ENCODE data around the gene PRKACA.

The PRKACA gene

GRCh38 chr19:14161305-14161704 lies 43.7 kb upstream of the PRKACA start:
- peaks cover 72% of the 10 kb centered on the region for H3K36me3 ChIP-seq (ENCODE audit: insufficient read depth, insufficient read length, low read length)
- H3K4me1 ChIP-seq (ENCODE audit: insufficient read depth, insufficient read length) = peaks cover 31% of the 10 kb centered on the region
- no peak for DNase-seq (ENCODE audit: low read depth, low spot score)

GRCh38 chr19:14160017-14160703 lies 42.6 kb upstream of the PRKACA start:
- Histone ChIP-seq H3K9ac (ENCODE audit: insufficient read length, low read depth) (no peak overlapping the region), H3K4me3 (ENCODE audit: insufficient read length, low read depth) (no peak overlapping the region), H3K27me3 (ENCODE audit: insufficient read depth, insufficient read length) (no peaks in the 10 kb centered on the region), H3K4me1 (ENCODE audit: insufficient read depth, insufficient read length) (peaks cover 29% of the 10 kb centered on the region), H3K36me3 (ENCODE audit: insufficient read depth, insufficient read length, low read length) (peaks cover 80% of the 10 kb centered on the region), H3K9me3 (ENCODE audit: insufficient read depth, low read length) (no peaks in the 10 kb centered on the region)
- TF ChIP-seq YY1 (IDR thresholded peaks at IDR 0.05; ENCODE audit: insufficient read depth, insufficient read length) (no peak), SUZ12 (IDR thresholded peaks at IDR 0.05; ENCODE audit: extremely low read depth, insufficient read depth, insufficient read length) (no peak), ZNF274 (IDR thresholded peaks at IDR 0.05; ENCODE audit: low read depth, low read length) (no peak)
- DNase-seq (ENCODE audit: low read depth, low spot score) = no peak

More at GRCh38 chr19:14161305-14161704, 43.7 kb upstream of the PRKACA start:
- Histone ChIP-seq H3K27me3 (ENCODE audit: insufficient read depth, insufficient read length) (no peaks in the 10 kb centered on the region), H3K9ac (ENCODE audit: insufficient read length, low read depth) (no peak overlapping the region), H3K4me3 (ENCODE audit: insufficient read length, low read depth) (no peak overlapping the region), H3K9me3 (ENCODE audit: insufficient read depth, low read length) (no peaks in the 10 kb centered on the region)
- TF ChIP-seq SUZ12 (IDR thresholded peaks at IDR 0.05; ENCODE audit: extremely low read depth, insufficient read depth, insufficient read length) (no peak), YY1 (IDR thresholded peaks at IDR 0.05; ENCODE audit: insufficient read depth, insufficient read length) (no peak), ZNF274 (IDR thresholded peaks at IDR 0.05; ENCODE audit: low read depth, low read length) (no peak)

GRCh38 chr19:14159059-14159458 lies 41.5 kb upstream of the PRKACA start:
- Histone ChIP-seq H3K36me3 (ENCODE audit: insufficient read depth, insufficient read length, low read length) (peaks cover 81% of the 10 kb centered on the region), H3K4me1 (ENCODE audit: insufficient read depth, insufficient read length) (peaks cover 20% of the 10 kb centered on the region), H3K9ac (ENCODE audit: insufficient read length, low read depth) (no peak overlapping the region), H3K9me3 (ENCODE audit: insufficient read depth, low read length) (no peaks in the 10 kb centered on the region), H3K4me3 (ENCODE audit: insufficient read length, low read depth) (no peak overlapping the region), H3K27me3 (ENCODE audit: insufficient read depth, insufficient read length) (no peaks in the 10 kb centered on the region)
- no peak for TF ChIP-seq ZNF274 (IDR thresholded peaks at IDR 0.05; ENCODE audit: low read depth, low read length)
- TF ChIP-seq YY1 (IDR thresholded peaks at IDR 0.05; ENCODE audit: insufficient read depth, insufficient read length) = no peak
- no peak for TF ChIP-seq SUZ12 (IDR thresholded peaks at IDR 0.05; ENCODE audit: extremely low read depth, insufficient read depth, insufficient read length)
- DNase-seq (ENCODE audit: low read depth, low spot score) = no peak

GRCh38 chr19:14158276-14159023 lies 40.9 kb upstream of the PRKACA start:
- Histone ChIP-seq H3K9me3 (ENCODE audit: insufficient read depth, low read length) (no peaks in the 10 kb centered on the region), H3K36me3 (ENCODE audit: insufficient read depth, insufficient read length, low read length) (peaks cover 85% of the 10 kb centered on the region), H3K9ac (ENCODE audit: insufficient read length, low read depth) (no peak overlapping the region), H3K4me1 (ENCODE audit: insufficient read depth, insufficient read length) (peaks cover 15% of the 10 kb centered on the region), H3K4me3 (ENCODE audit: insufficient read length, low read depth) (no peak overlapping the region), H3K27me3 (ENCODE audit: insufficient read depth, insufficient read length) (no peaks in the 10 kb centered on the region)
- DNase-seq (ENCODE audit: low read depth, low spot score) = no peak
- TF ChIP-seq SUZ12 (IDR thresholded peaks at IDR 0.05; ENCODE audit: extremely low read depth, insufficient read depth, insufficient read length) (no peak), ZNF274 (IDR thresholded peaks at IDR 0.05; ENCODE audit: low read depth, low read length) (no peak), YY1 (IDR thresholded peaks at IDR 0.05; ENCODE audit: insufficient read depth, insufficient read length) (no peak)

- peaks cover 85% of the 10 kb centered on the region for H3K36me3 ChIP-seq (ENCODE audit: insufficient read depth, insufficient read length, low read length)
- H3K27me3 ChIP-seq (ENCODE audit: insufficient read depth, insufficient read length) = no peaks in the 10 kb centered on the region
- no peak for DNase-seq (ENCODE audit: low read depth, low spot score)
- no peak overlapping the region for H3K4me3 ChIP-seq (ENCODE audit: insufficient read length, low read depth)
- TF ChIP-seq ZNF274 (IDR thresholded peaks at IDR 0.05; ENCODE audit: low read depth, low read length) (no peak), YY1 (IDR thresholded peaks at IDR 0.05; ENCODE audit: insufficient read depth, insufficient read length) (no peak), SUZ12 (IDR thresholded peaks at IDR 0.05; ENCODE audit: extremely low read depth, insufficient read depth, insufficient read length) (no peak)
- no peaks in the 10 kb centered on the region for H3K9me3 ChIP-seq (ENCODE audit: insufficient read depth, low read length)
- no peak overlapping the region for H3K9ac ChIP-seq (ENCODE audit: insufficient read length, low read depth)
- peaks cover 17% of the 10 kb centered on the region for H3K4me1 ChIP-seq (ENCODE audit: insufficient read depth, insufficient read length)
Measured at GRCh38 chr19:14156971-14157717, 39.6 kb upstream of the PRKACA start.

- TF ChIP-seq SUZ12 (IDR thresholded peaks at IDR 0.05; ENCODE audit: extremely low read depth, insufficient read depth, insufficient read length) = no peak
- TF ChIP-seq ZNF274 (IDR thresholded peaks at IDR 0.05; ENCODE audit: low read depth, low read length) = no peak
- TF ChIP-seq YY1 (IDR thresholded peaks at IDR 0.05; ENCODE audit: insufficient read depth, insufficient read length) = no peak
- Histone ChIP-seq H3K4me3 (ENCODE audit: insufficient read length, low read depth) (no peak overlapping the region), H3K27me3 (ENCODE audit: insufficient read depth, insufficient read length) (no peaks in the 10 kb centered on the region), H3K4me1 (ENCODE audit: insufficient read depth, insufficient read length) (peaks cover 13% of the 10 kb centered on the region), H3K9me3 (ENCODE audit: insufficient read depth, low read length) (no peaks in the 10 kb centered on the region), H3K9ac (ENCODE audit: insufficient read length, low read depth) (no peak overlapping the region), H3K36me3 (ENCODE audit: insufficient read depth, insufficient read length, low read length) (peaks cover 86% of the 10 kb centered on the region)
- DNase-seq (ENCODE audit: low read depth, low spot score) = no peak
Measured at GRCh38 chr19:14156122-14156521, 38.6 kb upstream of the PRKACA start.

GRCh38 chr19:14155371-14155770 lies 37.8 kb upstream of the PRKACA start:
- Histone ChIP-seq H3K4me1 (ENCODE audit: insufficient read depth, insufficient read length) (peaks cover 14% of the 10 kb centered on the region), H3K9me3 (ENCODE audit: insufficient read depth, low read length) (no peaks in the 10 kb centered on the region), H3K9ac (ENCODE audit: insufficient read length, low read depth) (no peak overlapping the region), H3K36me3 (ENCODE audit: insufficient read depth, insufficient read length, low read length) (peaks cover 84% of the 10 kb centered on the region), H3K27me3 (ENCODE audit: insufficient read depth, insufficient read length) (no peaks in the 10 kb centered on the region), H3K4me3 (ENCODE audit: insufficient read length, low read depth) (no peak overlapping the region)
- TF ChIP-seq SUZ12 (IDR thresholded peaks at IDR 0.05; ENCODE audit: extremely low read depth, insufficient read depth, insufficient read length) (no peak), YY1 (IDR thresholded peaks at IDR 0.05; ENCODE audit: insufficient read depth, insufficient read length) (no peak), ZNF274 (IDR thresholded peaks at IDR 0.05; ENCODE audit: low read depth, low read length) (no peak)
- no peak for DNase-seq (ENCODE audit: low read depth, low spot score)
